ENCODE measurements around the gene WWOX.

DNA sequence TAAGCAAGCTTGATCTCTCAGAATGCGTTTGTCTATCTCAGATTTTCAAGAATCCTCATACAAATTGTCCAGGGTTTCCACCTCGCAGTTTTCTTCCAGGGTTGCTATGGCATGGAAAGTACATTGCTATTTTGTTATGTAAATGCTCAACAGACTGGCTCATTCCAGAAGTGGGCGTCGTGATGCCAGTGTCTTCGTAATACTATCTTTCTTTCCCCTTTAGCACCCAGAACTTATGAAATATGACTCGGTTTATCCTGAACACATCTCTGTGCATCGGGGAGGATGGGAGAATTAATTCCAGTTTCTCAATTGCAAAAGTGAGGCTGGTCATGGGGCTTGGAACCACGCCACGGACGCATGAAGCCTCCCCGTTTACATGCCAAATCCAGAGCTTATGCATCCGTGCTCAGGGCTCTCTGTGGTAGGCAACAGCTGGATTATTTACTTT, 405.0 kb downstream of the WWOX start:
- TF ChIP-seq, protein P1, sequence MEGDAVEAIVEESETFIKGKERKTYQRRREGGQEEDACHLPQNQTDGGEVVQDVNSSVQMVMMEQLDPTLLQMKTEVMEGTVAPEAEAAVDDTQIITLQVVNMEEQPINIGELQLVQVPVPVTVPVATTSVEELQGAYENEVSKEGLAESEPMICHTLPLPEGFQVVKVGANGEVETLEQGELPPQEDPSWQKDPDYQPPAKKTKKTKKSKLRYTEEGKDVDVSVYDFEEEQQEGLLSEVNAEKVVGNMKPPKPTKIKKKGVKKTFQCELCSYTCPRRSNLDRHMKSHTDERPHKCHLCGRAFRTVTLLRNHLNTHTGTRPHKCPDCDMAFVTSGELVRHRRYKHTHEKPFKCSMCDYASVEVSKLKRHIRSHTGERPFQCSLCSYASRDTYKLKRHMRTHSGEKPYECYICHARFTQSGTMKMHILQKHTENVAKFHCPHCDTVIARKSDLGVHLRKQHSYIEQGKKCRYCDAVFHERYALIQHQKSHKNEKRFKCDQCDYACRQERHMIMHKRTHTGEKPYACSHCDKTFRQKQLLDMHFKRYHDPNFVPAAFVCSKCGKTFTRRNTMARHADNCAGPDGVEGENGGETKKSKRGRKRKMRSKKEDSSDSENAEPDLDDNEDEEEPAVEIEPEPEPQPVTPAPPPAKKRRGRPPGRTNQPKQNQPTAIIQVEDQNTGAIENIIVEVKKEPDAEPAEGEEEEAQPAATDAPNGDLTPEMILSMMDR (IDR thresholded peaks at IDR 0.05), result no peak
- no peak for TF ChIP-seq POLR2A (IDR thresholded peaks at IDR 0.05)
- no peak for TF ChIP-seq EP300 (IDR thresholded peaks at IDR 0.05)
- no peak for TF ChIP-seq POLR2AphosphoS5 (IDR thresholded peaks at IDR 0.05)

Measured in gastroesophageal sphincter (tissue), 3 donors.